ENCODE measurements around the gene B3GAT2.

- TF ChIP-seq CTCF (IDR thresholded peaks at IDR 0.05) (no peak), POLR2A (IDR thresholded peaks at IDR 0.05) (no peak)
These were observed 70.8 kb downstream of the B3GAT2 start for GRCh38 chr6:70886071-70886470.
